A549 (cell line): ENCODE results near the gene HOMER3. TPM values are rescaled to one million over a fixed set of nuclear protein-coding genes. Genes with fewer than 3 reads are reported as not detected.

Experiments used
- ATAC-seq, 2 experiments: fragments of 200-7000 bp in 1 of 2; fragments of >200 bp in 1 of 2; cut with Nextera tagmentation in 1 of 2; cut with Tn5 transposase in 1 of 2; 3 replicates each; pipeline versions ENCODE4 v1.8.0 to v1.9.1; 2018 to 2020; ENCODE audit warnings: mild to moderate bottlenecking in 1 of 2, moderate library complexity in 1 of 2
- CTCF ChIA-PET: fragments of 300-600 bp; sonication (Branson Sonifier 250); formaldehyde crosslinking; extraction: SDS; loops from one replicate; lab custom pipeline; 2021; ENCODE audit warnings: antibody characterized with exemption, inconsistent platforms; lab: Yijun Ruan, JAX
- POLR2A ChIA-PET: fragments of 350-600 bp; formaldehyde crosslinking; extraction: SDS; loops from one replicate; lab custom pipeline; 2021; ENCODE audit warnings: antibody characterized with exemption, inconsistent platforms; lab: Yijun Ruan, JAX
- DNase-seq, 2 experiments: peaks; one replicate each; pipeline versions ENCODE4 v3.0.0 to v3.0.0-alpha.2; 2011 to 2016; ENCODE audit warnings: low read depth in 1 of 2, low spot score in 1 of 2
- FAIRE-seq: peaks from 2 replicates; lab custom pipeline; 2011; peaks lifted over from hg19 to GRCh38; lab: Jason Lieb, UNC
- H3K27ac ChIP-seq, 2 experiments: fragments of >200 bp; sonication (Bioruptor Twin); formaldehyde crosslinking; 3 replicates each; pipeline ENCODE4 v1.5.1; 2016 to 2017
- H3K4me1 ChIP-seq: fragments of >200 bp; sonication (Bioruptor Twin); formaldehyde crosslinking; 3 replicates; pipeline ENCODE4 v1.6.1; 2016
- H3K4me2 ChIP-seq: fragments of >200 bp; sonication (Bioruptor Twin); formaldehyde crosslinking; 3 replicates; pipeline ENCODE4 v1.6.1; 2016
- H3K4me3 ChIP-seq: fragments of >200 bp; sonication (Bioruptor Twin); formaldehyde crosslinking; 3 replicates; pipeline ENCODE4 v1.5.1; 2016
- H3K9me3 ChIP-seq: fragments of >200 bp; sonication (Bioruptor Twin); formaldehyde crosslinking; 3 replicates; pipeline ENCODE4 v1.6.1; 2016
- CHD2 ChIP-seq: fragments of 150-350 bp; IDR thresholded peaks from 2 replicates; pipeline ENCODE4 v1.6.1; 2014; ENCODE audit warnings: low read length; ENCODE audit not compliant: partially characterized antibody
- EHF ChIP-seq: fragments of 250-450 bp; sonication (Bioruptor Pico); IDR thresholded peaks from 2 replicates; pipeline ENCODE4 v1.5.0; 2020; ENCODE audit warnings: mild to moderate bottlenecking
- EHMT2 ChIP-seq: fragments of 200-600 bp; sonication (generic); IDR thresholded peaks from 2 replicates; pipeline ENCODE4 v1.6.1; 2016; ENCODE audit warnings: antibody characterized with exemption, low read depth, mild to moderate bottlenecking, moderate library complexity
- EP300 ChIP-seq, 2 experiments: fragments of >200 bp; sonication (Bioruptor Twin); formaldehyde crosslinking; IDR thresholded peaks; 2 replicates in 1 of 2; 3 replicates in 1 of 2; pipeline ENCODE4 v1.6.1; 2016 to 2017
- HDAC2 ChIP-seq: fragments of 200-600 bp; sonication (generic); IDR thresholded peaks from 2 replicates; pipeline ENCODE4 v1.6.1; 2016
- HES2 ChIP-seq: fragments of >200 bp; sonication (Bioruptor Twin); formaldehyde crosslinking; IDR thresholded peaks from 2 replicates; pipeline ENCODE4 v1.6.1; 2016
- HOXA7 ChIP-seq: fragments of 250-450 bp; sonication (Bioruptor Pico); IDR thresholded peaks from 2 replicates; pipeline ENCODE4 v1.5.0; 2020; ENCODE audit warnings: mild to moderate bottlenecking, moderate library complexity
- JUNB ChIP-seq: fragments of >200 bp; sonication (Bioruptor Twin); formaldehyde crosslinking; IDR thresholded peaks from 2 replicates; pipeline ENCODE4 v1.6.1; 2016
- MAFK ChIP-seq: fragments of 450-650 bp; IDR thresholded peaks from 2 replicates; pipeline ENCODE4 v1.6.1; 2014; ENCODE audit not compliant: partially characterized antibody
- MYC ChIP-seq: IDR thresholded peaks from 2 replicates; pipeline ENCODE4 v1.6.1; 2012; ENCODE audit warnings: mild to moderate bottlenecking, inconsistent platforms, low read length, improper control_type of control experiment, borderline replicate concordance
- POLR2A ChIP-seq: IDR thresholded peaks from 2 replicates; pipeline ENCODE4 v1.6.1; 2012; ENCODE audit warnings: mild to moderate bottlenecking, low read length
- RAD21 ChIP-seq, 2 experiments: fragments of >200 bp in 1 of 2; sonication (Bioruptor Twin) in 1 of 2; formaldehyde crosslinking in 1 of 2; IDR thresholded peaks in 1 of 2; conservative IDR thresholded peaks in 1 of 2; 2 replicates in 1 of 2; 3 replicates in 1 of 2; pipeline ENCODE4 v1.6.1; 2012 to 2018; ENCODE audit warnings: inconsistent platforms in 1 of 2
- ZC3H11A ChIP-seq: fragments of 450-650 bp; IDR thresholded peaks from 2 replicates; pipeline ENCODE4 v1.6.1; 2014; ENCODE audit warnings: antibody characterized with exemption, mild to moderate bottlenecking
- ZNF302 ChIP-seq: fragments of 250-450 bp; sonication (Bioruptor Pico); IDR thresholded peaks from 2 replicates; pipeline ENCODE4 v1.9.0; 2021; ENCODE audit warnings: inconsistent platforms, mild to moderate bottlenecking, moderate library complexity
- WGBS: methylation state at CpG from one replicate; pipeline ENCODE4 v1.1.6; 2017; ENCODE audit errors: missing lambda C conversion rate; 5-methylcytosine and 5-hydroxymethylcytosine counted together
- polyA plus RNA-seq, 4 experiments: library from polyadenylated mRNA; depleted of rRNA in 3 of 4; stranded (reverse); fragments of >200 nt; fragmentation: RNase III in 1 of 4; extraction: RNeasy Plus Mini Kit Qiagen cat#74134 plus additional on column Dnase treatment in 1 of 4; gene quantifications; 2 replicates in 3 of 4; 3 replicates in 1 of 4; pipeline ENCODE4 v1.2.3, GENCODE V29; 2011 to 2017
- TF ChIP-seq, protein P1 (sequence below): fragments of 250-450 bp; sonication (Bioruptor Pico); IDR thresholded peaks from 2 replicates; pipeline ENCODE4 v1.5.0; 2020; ENCODE audit warnings: low read depth, mild to moderate bottlenecking, moderate library complexity
- TF ChIP-seq, protein P2 (sequence below): fragments of 200-600 bp; sonication (generic); IDR thresholded peaks from 2 replicates; pipeline ENCODE4 v1.6.1; 2016; ENCODE audit warnings: antibody characterized with exemption, mild to moderate bottlenecking, moderate library complexity
- TF ChIP-seq, protein P3 (sequence below): fragments of 250-450 bp; sonication (Bioruptor Pico); IDR thresholded peaks from 2 replicates; pipeline ENCODE4 v1.5.0; 2021; ENCODE audit warnings: mild to moderate bottlenecking, moderate library complexity, borderline replicate concordance
- TF ChIP-seq, protein P4 (sequence below): fragments of >200 bp; sonication (Bioruptor Twin); formaldehyde crosslinking; IDR thresholded peaks from 3 replicates; pipeline ENCODE4 v1.5.1; 2016

Gene HOMER3
- polyA plus RNA-seq, 2 of the 4 experiments (the other 2 are of a cell fraction): 9.9 to 35.4 TPM

DNA sequence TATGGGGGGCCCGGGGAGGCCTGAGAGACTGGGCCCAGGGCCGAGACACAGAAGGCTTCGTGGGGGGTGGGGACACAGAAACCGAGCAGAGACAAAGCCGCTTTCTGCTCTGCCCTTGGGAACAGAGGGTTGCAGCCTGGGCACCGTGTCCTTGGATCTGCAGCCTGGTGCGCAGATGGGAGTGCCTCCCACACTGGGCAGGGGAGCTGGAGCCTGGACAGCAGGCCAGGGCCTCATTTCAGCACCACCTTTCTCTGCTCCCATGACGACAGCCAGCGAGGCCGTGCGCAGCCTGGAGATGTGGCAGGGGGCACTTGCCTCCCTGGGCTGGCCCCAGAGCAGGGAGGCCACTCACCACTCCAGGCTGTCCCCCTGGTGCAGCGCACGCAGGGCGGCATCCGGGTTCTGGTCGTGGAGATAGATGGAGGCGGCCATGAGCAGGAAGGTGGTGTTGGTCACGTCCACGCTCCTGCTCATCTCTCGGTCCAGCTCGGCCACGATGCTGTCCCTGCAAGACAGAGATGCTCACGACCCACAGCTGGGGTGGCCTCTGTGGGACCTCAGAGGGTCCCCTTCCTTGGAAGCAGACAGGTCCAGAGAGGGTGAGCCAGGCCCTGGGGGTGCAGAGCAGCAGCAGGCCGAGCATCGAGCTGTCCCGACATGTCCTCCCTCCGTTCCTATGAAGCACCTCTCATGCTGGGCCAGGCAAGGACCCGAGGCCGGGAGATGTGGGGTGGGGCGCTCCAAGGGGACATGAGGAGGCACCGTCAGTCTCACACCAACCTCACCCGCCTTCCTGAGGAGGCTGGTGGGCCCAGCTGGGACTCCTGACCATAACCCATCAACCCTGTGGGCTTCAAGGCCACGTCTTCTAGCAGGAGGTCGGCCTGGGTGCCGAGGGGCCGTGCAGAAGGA, 34.2 kb downstream of the HOMER3 start:
- FAIRE-seq: no peak
- H3K4me2 ChIP-seq: no peak overlapping the region
- DNase-seq: no peak
- no peak overlapping the region for H3K4me3 ChIP-seq
- 92% methylated on average over 14 of the region's 36 CpGs for WGBS
- no peak overlapping the region for H3K27ac ChIP-seq
- ATAC-seq: no peak
- CTCF ChIA-PET: interaction anchor here (0.9 to 1.9 kb wide), 3 partner anchors 12 to 14 kb away, joined by 3 to 13 read pairs (median 4); partner anchors contain the start of gene CERS1
- TF ChIP-seq RAD21 (conservative IDR thresholded peaks at IDR 0.05 in 1 of 2, IDR thresholded peaks at IDR 0.05 in 1 of 2): no peak
- TF ChIP-seq, protein P1, sequence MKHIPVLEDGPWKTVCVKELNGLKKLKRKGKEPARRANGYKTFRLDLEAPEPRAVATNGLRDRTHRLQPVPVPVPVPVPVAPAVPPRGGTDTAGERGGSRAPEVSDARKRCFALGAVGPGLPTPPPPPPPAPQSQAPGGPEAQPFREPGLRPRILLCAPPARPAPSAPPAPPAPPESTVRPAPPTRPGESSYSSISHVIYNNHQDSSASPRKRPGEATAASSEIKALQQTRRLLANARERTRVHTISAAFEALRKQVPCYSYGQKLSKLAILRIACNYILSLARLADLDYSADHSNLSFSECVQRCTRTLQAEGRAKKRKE (CRISPR knock-in tag): no peak
- no peak for TF ChIP-seq POLR2A
- TF ChIP-seq, protein P2, sequence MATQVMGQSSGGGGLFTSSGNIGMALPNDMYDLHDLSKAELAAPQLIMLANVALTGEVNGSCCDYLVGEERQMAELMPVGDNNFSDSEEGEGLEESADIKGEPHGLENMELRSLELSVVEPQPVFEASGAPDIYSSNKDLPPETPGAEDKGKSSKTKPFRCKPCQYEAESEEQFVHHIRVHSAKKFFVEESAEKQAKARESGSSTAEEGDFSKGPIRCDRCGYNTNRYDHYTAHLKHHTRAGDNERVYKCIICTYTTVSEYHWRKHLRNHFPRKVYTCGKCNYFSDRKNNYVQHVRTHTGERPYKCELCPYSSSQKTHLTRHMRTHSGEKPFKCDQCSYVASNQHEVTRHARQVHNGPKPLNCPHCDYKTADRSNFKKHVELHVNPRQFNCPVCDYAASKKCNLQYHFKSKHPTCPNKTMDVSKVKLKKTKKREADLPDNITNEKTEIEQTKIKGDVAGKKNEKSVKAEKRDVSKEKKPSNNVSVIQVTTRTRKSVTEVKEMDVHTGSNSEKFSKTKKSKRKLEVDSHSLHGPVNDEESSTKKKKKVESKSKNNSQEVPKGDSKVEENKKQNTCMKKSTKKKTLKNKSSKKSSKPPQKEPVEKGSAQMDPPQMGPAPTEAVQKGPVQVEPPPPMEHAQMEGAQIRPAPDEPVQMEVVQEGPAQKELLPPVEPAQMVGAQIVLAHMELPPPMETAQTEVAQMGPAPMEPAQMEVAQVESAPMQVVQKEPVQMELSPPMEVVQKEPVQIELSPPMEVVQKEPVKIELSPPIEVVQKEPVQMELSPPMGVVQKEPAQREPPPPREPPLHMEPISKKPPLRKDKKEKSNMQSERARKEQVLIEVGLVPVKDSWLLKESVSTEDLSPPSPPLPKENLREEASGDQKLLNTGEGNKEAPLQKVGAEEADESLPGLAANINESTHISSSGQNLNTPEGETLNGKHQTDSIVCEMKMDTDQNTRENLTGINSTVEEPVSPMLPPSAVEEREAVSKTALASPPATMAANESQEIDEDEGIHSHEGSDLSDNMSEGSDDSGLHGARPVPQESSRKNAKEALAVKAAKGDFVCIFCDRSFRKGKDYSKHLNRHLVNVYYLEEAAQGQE: no peak
- TF ChIP-seq ZNF302: no peak
- no peak for TF ChIP-seq CHD2
- no peak for TF ChIP-seq MYC
- TF ChIP-seq, protein P3, sequence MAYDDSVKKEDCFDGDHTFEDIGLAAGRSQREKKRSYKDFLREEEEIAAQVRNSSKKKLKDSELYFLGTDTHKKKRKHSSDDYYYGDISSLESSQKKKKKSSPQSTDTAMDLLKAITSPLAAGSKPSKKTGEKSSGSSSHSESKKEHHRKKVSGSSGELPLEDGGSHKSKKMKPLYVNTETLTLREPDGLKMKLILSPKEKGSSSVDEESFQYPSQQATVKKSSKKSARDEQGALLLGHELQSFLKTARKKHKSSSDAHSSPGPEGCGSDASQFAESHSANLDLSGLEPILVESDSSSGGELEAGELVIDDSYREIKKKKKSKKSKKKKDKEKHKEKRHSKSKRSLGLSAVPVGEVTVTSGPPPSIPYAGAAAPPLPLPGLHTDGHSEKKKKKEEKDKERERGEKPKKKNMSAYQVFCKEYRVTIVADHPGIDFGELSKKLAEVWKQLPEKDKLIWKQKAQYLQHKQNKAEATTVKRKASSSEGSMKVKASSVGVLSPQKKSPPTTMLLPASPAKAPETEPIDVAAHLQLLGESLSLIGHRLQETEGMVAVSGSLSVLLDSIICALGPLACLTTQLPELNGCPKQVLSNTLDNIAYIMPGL (CRISPR knock-in tag): no peak
- TF ChIP-seq HDAC2: no peak
- no peak for TF ChIP-seq EHF
- no peak for TF ChIP-seq ZC3H11A
- TF ChIP-seq HES2: no peak
- no peak for TF ChIP-seq JUNB
- no peak for TF ChIP-seq EP300 (IDR thresholded peaks at IDR 0.05)
- no peak for TF ChIP-seq HOXA7 (CRISPR knock-in tag)
- no peak for TF ChIP-seq MAFK
- TF ChIP-seq, protein P4, sequence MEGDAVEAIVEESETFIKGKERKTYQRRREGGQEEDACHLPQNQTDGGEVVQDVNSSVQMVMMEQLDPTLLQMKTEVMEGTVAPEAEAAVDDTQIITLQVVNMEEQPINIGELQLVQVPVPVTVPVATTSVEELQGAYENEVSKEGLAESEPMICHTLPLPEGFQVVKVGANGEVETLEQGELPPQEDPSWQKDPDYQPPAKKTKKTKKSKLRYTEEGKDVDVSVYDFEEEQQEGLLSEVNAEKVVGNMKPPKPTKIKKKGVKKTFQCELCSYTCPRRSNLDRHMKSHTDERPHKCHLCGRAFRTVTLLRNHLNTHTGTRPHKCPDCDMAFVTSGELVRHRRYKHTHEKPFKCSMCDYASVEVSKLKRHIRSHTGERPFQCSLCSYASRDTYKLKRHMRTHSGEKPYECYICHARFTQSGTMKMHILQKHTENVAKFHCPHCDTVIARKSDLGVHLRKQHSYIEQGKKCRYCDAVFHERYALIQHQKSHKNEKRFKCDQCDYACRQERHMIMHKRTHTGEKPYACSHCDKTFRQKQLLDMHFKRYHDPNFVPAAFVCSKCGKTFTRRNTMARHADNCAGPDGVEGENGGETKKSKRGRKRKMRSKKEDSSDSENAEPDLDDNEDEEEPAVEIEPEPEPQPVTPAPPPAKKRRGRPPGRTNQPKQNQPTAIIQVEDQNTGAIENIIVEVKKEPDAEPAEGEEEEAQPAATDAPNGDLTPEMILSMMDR: no peak
- TF ChIP-seq EHMT2: no peak
- no peaks in the 10 kb centered on the region for H3K4me1 ChIP-seq
- POLR2A ChIA-PET: no interaction called here
- no peaks in the 10 kb centered on the region for H3K9me3 ChIP-seq
